K562 (cell line): ENCODE data around the gene TRIM44. TPM values are rescaled to one million over a fixed set of nuclear protein-coding genes. Genes with fewer than 3 reads are reported as not detected.

ENCODE experiments used
- ATAC-seq: fragments of 200-7000 bp; cut with Tn5 transposase; 3 replicates; pipeline ENCODE4 v1.9.1; 2020; ENCODE audit warnings: moderate library complexity
- BruUV-seq: library from RNA; stranded (reverse); fragments of 400-500 nt; replicated peaks from 2 replicates; lab custom pipeline; 2021; lab: Mats Ljungman, UMichigan
- CTCF ChIA-PET: fragments of 300-600 bp; formaldehyde crosslinking; extraction: SDS; loops from one replicate; lab custom pipeline; 2021; ENCODE audit warnings: low intra/inter-chr PET ratio; lab: Yijun Ruan, JAX
- POLR2A ChIA-PET: fragments of 300-600, 350-650 bp; sonication (Branson Sonifier 250); formaldehyde crosslinking; extraction: SDS; loops from one replicate; lab custom pipeline; 2021; ENCODE audit warnings: antibody characterized with exemption, inconsistent platforms; lab: Yijun Ruan, JAX
- DNase-seq, 4 experiments: peaks; one replicate each; pipeline versions ENCODE4 v3.0.0 to v3.0.0-alpha.2; 2011 to 2018; ENCODE audit warnings: low spot score in 3 of 4, mixed read lengths in 3 of 4; ENCODE audit errors: extremely low read depth in 1 of 4
- FAIRE-seq: peaks from 2 replicates; lab custom pipeline; 2011; peaks lifted over from hg19 to GRCh38; lab: Jason Lieb, UNC
- H2AFZ ChIP-seq: 2 replicates; pipeline ENCODE4 v1.6.0; 2011; ENCODE audit warnings: low read depth, low read length, control low read depth, inconsistent platforms
- H3K27ac ChIP-seq: fragments of 200-600 bp; 3 replicates; pipeline ENCODE4 v1.8.0; 2011; ENCODE audit warnings: low read depth, mild to moderate bottlenecking, control low read depth, inconsistent platforms, low read length, moderate library complexity, mixed read lengths; ENCODE audit errors: extremely low read depth
- H3K27me3 ChIP-seq, 2 experiments: fragments of 300-600 bp in 1 of 2; 2 replicates in 1 of 2; 3 replicates in 1 of 2; pipeline versions ENCODE4 v1.6.0 to v1.8.0; 2011; ENCODE audit warnings: inconsistent platforms in 2 of 2, low read length in 2 of 2, mild to moderate bottlenecking in 1 of 2, mixed read lengths in 1 of 2, moderate library complexity in 1 of 2; ENCODE audit not compliant: control insufficient read depth in 2 of 2, insufficient read depth in 2 of 2
- H3K36me3 ChIP-seq: fragments of 300-600 bp; 3 replicates; pipeline ENCODE4 v1.8.0; 2011; ENCODE audit warnings: mild to moderate bottlenecking, low read length, inconsistent platforms; ENCODE audit not compliant: control insufficient read depth, insufficient read depth
- H3K4me1 ChIP-seq, 2 experiments: fragments of 200-600 bp in 1 of 2; replicated peaks in 1 of 2; 2 replicates in 1 of 2; 3 replicates in 1 of 2; pipeline versions ENCODE4 v1.5.1 to v1.8.0; 2011; ENCODE audit warnings: inconsistent platforms in 2 of 2, low read length in 2 of 2, mild to moderate bottlenecking in 1 of 2, mixed read lengths in 1 of 2, moderate library complexity in 1 of 2; ENCODE audit not compliant: control insufficient read depth in 2 of 2, insufficient read depth in 2 of 2
- H3K4me2 ChIP-seq: 2 replicates; pipeline ENCODE4 v1.6.1; 2011; ENCODE audit warnings: low read length, control low read depth, inconsistent platforms, mixed read lengths; ENCODE audit not compliant: insufficient read depth
- H3K4me3 ChIP-seq: fragments of 200-600 bp; sonication (generic), shearing (Covaris generic); 2 replicates; pipeline ENCODE4 v1.5.1; 2016; ENCODE audit warnings: control low read depth, inconsistent platforms
- H3K79me2 ChIP-seq: fragments of 200-600 bp; 3 replicates; pipeline ENCODE4 v1.8.0; 2011; ENCODE audit warnings: low read length, inconsistent platforms; ENCODE audit not compliant: control insufficient read depth, insufficient read depth
- H3K9ac ChIP-seq, 2 experiments: 2 replicates each; pipeline versions ENCODE4 v1.6.0 to v1.6.1; 2011; ENCODE audit warnings: low read depth in 2 of 2, low read length in 2 of 2, control low read depth in 1 of 2, inconsistent platforms in 1 of 2, mild to moderate bottlenecking in 1 of 2, mixed read lengths in 1 of 2; ENCODE audit not compliant: insufficient read depth in 1 of 2
- H3K9me1 ChIP-seq: one replicate; pipeline ENCODE4 v1.6.0; 2011; ENCODE audit warnings: inconsistent platforms, mild to moderate bottlenecking, low read length, moderate library complexity; ENCODE audit not compliant: control insufficient read depth, insufficient read depth
- H3K9me3 ChIP-seq: replicated peaks from 2 replicates; pipeline ENCODE4 v1.5.1; 2011; ENCODE audit warnings: low read depth, low read length, inconsistent platforms; ENCODE audit not compliant: control insufficient read depth, insufficient read depth
- H4K20me1 ChIP-seq: replicated peaks from 2 replicates; pipeline ENCODE4 v1.6.1; 2011; ENCODE audit warnings: low read length, inconsistent platforms, mixed read lengths; ENCODE audit not compliant: control insufficient read depth, insufficient read depth
- BACH1 ChIP-seq: fragments of 200-800 bp; sonication (Bioruptor generic); IDR thresholded peaks from 2 replicates; pipeline ENCODE4 v1.6.1; 2016; ENCODE audit warnings: missing genetic modification characterization, missing compliant biosample characterization
- MLLT1 ChIP-seq, 2 experiments: fragments of 450-650 bp; IDR thresholded peaks; 2 replicates each; pipeline ENCODE4 v1.6.1; 2016
- NCOA4 ChIP-seq: fragments of 450-650 bp; IDR thresholded peaks from 2 replicates; pipeline ENCODE4 v1.6.1; 2018; ENCODE audit warnings: mild to moderate bottlenecking; ENCODE audit not compliant: partially characterized antibody
- PREB ChIP-seq: sonication (generic); formaldehyde crosslinking; IDR thresholded peaks from 2 replicates; pipeline ENCODE4 v1.8.1; 2023; ENCODE audit warnings: mild to moderate bottlenecking, missing genetic modification reagents
- SFPQ ChIP-seq: fragments of 200-400 bp; formaldehyde crosslinking; IDR thresholded peaks from 2 replicates; pipeline ENCODE4 v1.6.1; 2017; ENCODE audit warnings: mild to moderate bottlenecking, low read depth, low read length, moderate library complexity
- TSHZ1 ChIP-seq: fragments of 250-450 bp; sonication (Bioruptor Pico); IDR thresholded peaks from 2 replicates; pipeline ENCODE4 v1.4.0; 2020; ENCODE audit warnings: mild to moderate bottlenecking, moderate library complexity
- ZBTB12 ChIP-seq: fragments of 250-450 bp; sonication (Bioruptor Pico); IDR thresholded peaks from 2 replicates; pipeline ENCODE4 v1.4.0; 2020
- ZBTB49 ChIP-seq: sonication (generic); formaldehyde crosslinking; IDR thresholded peaks from 2 replicates; pipeline ENCODE4 v1.8.0; 2022; ENCODE audit warnings: missing genetic modification reagents, mild to moderate bottlenecking, borderline replicate concordance
- whole genome bisulfite sequencing: fragments of 100-300 bp; shearing (Covaris generic); methylation state at CpG from one replicate; pipeline ENCODE4 v1.1.6; 2016; ENCODE audit warnings: low coverage, mixed read lengths; ENCODE audit not compliant: insufficient coverage; ENCODE audit errors: missing lambda C conversion rate; 5-methylcytosine and 5-hydroxymethylcytosine counted together
- in situ Hi-C: fragments of 300-500 bp; cut with MboI; formaldehyde crosslinking; loops from 4 replicates; pipeline ENCODE4 v1.15.0; 2018; ENCODE audit warnings: inconsistent platforms, mixed read lengths
- intact Hi-C: fragments of 100-400 bp; cut with micrococcal nuclease; formaldehyde crosslinking; loops from 2 replicates; pipeline ENCODE4 v1.14.2; 2022
- polyA plus RNA-seq, 8 experiments: library from polyadenylated mRNA; depleted of rRNA in 4 of 8; stranded (reverse) in 5 of 8; unstranded in 3 of 8; fragments of >200 nt; fragmentation: Nextera tagmentation in 2 of 8; fragmentation: Illumina TruSeq in 1 of 8; extraction: Ambion mirVana in 2 of 8; extraction: Trizol in 1 of 8; gene quantifications; 2 replicates each; pipeline versions ENCODE4 v1.2.1 to v1.2.3, GENCODE V29; 2011 to 2014; ENCODE audit warnings: inconsistent platforms in 1 of 8, missing spikeins in 1 of 8
- total RNA-seq, 7 experiments: library from RNA; depleted of rRNA in 6 of 7; stranded (reverse); fragments of >200 nt in 6 of 7; fragmentation: Illumina TruSeq in 2 of 7; extraction: Trizol in 2 of 7; gene quantifications; 2 replicates each; pipeline versions ENCODE4 v1.2.1 to v1.2.3, GENCODE V29; 2011 to 2021; ENCODE audit warnings: low replicate concordance in 1 of 7

The TRIM44 gene
- total and polyA plus RNA-seq, 9 of the 15 experiments (the other 6 are each of a cell fraction or from before 2014, with no cell fraction given) = 8.3 to 105 (median 37.2) TPM

- no peak for TF ChIP-seq PREB
These were observed 37.8 kb upstream of the TRIM44 start (continued) for GRCh38 chr11:35624781-35625180.

- no peak overlapping the region for H3K4me3 ChIP-seq
- no peak overlapping the region for H2AFZ ChIP-seq
- H3K36me3 ChIP-seq = no peaks in the 10 kb centered on the region
- no peaks in the 10 kb centered on the region for H3K9me3 ChIP-seq
- DNase-seq (no peak), ATAC-seq (no peak), FAIRE-seq (no peak)
- H4K20me1 ChIP-seq = no peaks in the 10 kb centered on the region
- H3K27me3 ChIP-seq = peaks cover 17 to 20% of the 10 kb centered on the region in 2 experiments; a peak in 4 of 5 replicates
- H3K27ac ChIP-seq = no peak overlapping the region
- no peaks in the 10 kb centered on the region for H3K9me1 ChIP-seq
- ChIA-PET POLR2A (no interaction called here), CTCF (no interaction called here)
- no peak for TF ChIP-seq NCOA4
- TF ChIP-seq MLLT1 (IDR thresholded peaks at IDR 0.05) = no peak
- no peak for TF ChIP-seq SFPQ
- TF ChIP-seq BACH1 (tag) = no peak
- no peak for TF ChIP-seq ZBTB49 (CRISPR knock-in tag)
- no peak for TF ChIP-seq TSHZ1
- TF ChIP-seq ZBTB12 (CRISPR knock-in tag) = no peak
- in situ Hi-C loops = no loop called here
- WGBS = 3% methylated on average over 2 of the region's 2 CpGs
- intact Hi-C loops = no loop called here
- H3K4me1 ChIP-seq = no peaks in the 10 kb centered on the region
- BruUV-seq = no TSS peak
- no peak overlapping the region for H3K4me2 ChIP-seq
- H3K9ac ChIP-seq = no peak overlapping the region
- H3K79me2 ChIP-seq = no peaks in the 10 kb centered on the region
These were observed 36.1 kb upstream of the TRIM44 start for GRCh38 chr11:35626501-35626900.
